ENCODE measurements around the gene C11orf42.
A peak's percentile ranks its signal among the peaks of the same experiment; 100 is the strongest.

The C11orf42 gene, protein sequence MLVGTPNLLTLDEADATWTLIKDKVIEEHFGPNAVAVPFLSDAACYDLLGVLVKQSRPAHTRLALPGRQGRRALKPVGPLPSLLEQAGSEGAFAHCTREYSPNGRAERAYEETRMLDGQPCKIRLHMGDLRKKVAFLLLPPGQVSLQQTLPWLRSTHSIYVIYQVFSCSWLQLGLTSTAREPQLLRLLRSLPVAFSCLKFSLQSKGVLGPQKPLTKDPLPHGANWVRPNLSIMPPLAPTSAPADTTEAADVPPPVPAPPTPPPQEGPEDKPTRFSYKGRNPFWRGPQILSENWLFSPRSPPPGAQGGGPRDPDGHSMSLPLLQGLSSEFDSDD
- 0 reads per million in 4 donors for total RNA-seq

- no peak for DNase-seq
Measured at GRCh38 chr11:6205366-6205765, at the start of gene C11orf42. C11orf42 (plus strand) TSS chr11:6205557; CDS start chr11:6205616, 59 bp downstream.

GRCh38 chr11:6156628-6157359 lies 48.6 kb upstream of the C11orf42 start:
- DNase-seq = no peak

DNA sequence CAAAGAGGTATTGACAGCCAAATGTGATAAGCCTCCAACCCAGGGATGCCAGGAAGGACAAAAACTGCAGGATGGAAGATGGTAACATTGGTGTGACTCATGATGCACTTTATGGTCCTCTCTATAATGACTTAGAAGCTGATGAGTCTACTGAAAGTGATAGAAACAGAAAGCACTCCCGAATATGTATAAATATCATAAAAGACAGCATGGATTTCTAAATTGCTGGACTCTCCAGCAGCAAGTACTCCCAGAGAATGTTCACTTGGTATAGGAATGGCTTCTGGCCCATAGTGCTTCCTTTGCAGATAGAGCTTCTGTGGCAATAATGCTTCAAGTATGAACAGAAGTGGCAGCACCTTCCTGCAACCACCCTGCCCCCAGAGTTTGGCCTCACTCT lies 35.1 kb upstream of the C11orf42 start, which contains the start of gene OR52B2:
TSS of gene OR52B2 (minus strand) at position 101 of the 400 bp plus-strand sequence. CDS start at position 101, 0 bp downstream.
- no peak for DNase-seq

DNA sequence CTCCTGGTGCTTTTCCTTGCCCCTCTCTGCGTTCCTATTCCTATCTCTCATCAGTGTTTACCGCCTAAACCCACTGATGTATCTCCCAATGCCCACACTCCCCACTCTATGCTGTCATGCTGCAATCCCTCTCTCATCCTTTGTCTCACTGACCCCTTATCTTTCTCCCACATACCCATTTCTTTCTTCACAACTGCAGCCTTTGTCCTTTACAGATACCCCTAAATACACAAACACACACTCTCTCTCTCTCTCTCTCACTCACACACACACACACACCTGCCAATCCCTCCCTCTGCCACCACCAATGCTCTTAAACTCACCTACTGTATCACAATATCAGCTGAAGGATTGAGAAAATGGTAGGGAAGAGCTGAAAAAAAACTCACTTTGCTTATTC lies 29.9 kb upstream of the C11orf42 start:
- DNase-seq = no peak

GRCh38 chr11:6191742-6192141 lies 13.6 kb upstream of the C11orf42 start:
- no peak for DNase-seq

- DNase-seq = no peak
Measured at GRCh38 chr11:6194065-6194581, 11.2 kb upstream of the C11orf42 start.

- DNase-seq = peak in 1 of 5 donors; percentile 7
Measured at GRCh38 chr11:6196396-6196795, 9.0 kb upstream of the C11orf42 start.

DNA sequence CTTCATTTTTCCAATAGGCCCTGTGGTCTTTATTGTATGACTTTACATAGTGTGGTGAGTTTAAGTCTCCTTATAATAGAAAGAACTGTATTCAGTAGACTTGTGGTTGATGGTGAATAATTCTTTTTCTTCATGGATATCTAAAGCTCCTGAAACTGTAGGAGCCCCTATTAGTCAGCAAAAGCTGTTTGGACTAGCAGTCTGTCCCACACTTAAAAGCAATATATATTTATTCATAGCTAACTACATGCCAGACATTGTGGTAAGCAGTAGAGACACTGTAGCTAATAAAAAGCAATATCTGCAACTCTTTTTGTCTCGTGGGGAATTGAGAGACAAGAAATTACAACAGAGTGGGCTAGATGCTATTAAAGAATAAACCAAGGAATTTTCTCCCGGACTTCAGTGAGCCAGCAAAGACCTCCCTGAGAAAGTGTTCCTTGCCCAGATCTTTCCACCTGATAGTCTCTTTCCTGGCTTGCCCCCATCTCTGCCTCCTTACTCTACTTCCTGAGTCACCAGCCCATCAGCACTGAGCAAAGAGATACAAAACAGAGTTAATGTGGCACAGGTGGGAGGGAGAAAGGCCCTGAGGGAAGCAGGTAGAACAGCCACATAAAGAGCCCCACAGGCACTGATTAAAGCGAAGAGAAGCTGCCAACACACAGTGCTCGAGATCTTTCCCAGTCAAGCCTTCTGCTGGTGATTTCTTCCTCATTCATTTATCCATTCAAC lies 7.7 kb upstream of the C11orf42 start:
- no peak for DNase-seq

DNA sequence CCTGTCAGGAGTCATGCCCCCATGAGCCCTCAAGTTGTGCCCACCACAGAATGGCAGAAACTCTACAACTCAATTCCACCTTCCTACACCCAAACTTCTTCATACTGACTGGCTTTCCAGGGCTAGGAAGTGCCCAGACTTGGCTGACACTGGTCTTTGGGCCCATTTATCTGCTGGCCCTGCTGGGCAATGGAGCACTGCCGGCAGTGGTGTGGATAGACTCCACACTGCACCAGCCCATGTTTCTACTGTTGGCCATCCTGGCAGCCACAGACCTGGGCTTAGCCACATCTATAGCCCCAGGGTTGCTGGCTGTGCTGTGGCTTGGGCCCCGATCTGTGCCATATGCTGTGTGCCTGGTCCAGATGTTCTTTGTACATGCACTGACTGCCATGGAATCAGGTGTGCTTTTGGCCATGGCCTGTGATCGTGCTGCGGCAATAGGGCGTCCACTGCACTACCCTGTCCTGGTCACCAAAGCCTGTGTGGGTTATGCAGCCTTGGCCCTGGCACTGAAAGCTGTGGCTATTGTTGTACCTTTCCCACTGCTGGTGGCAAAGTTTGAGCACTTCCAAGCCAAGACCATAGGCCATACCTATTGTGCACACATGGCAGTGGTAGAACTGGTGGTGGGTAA lies 6.1 kb upstream of the C11orf42 start, which contains the start of gene OR52W1:
TSS of gene OR52W1 (plus strand) at position 51 of the 637 bp plus-strand sequence. CDS start at position 51, 0 bp downstream.
- no peak for DNase-seq

DNA sequence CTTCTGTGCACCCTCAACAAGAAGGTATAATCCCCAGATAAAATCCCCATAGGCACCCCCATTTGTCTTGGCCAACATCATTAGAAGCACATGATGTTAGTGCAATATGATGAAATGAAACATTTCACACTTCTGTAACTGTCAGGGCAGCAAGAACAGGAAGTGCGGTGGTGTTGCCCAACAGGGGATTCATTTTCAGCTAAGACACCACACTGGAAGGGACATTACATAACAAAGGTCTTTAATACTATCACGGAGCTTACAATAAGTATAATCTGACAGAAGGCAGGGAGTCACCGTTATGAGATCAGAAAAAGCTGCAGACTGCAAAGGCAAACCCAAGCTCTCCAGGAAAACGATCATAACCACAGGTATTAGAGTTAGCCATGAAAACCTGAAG lies 4.4 kb upstream of the C11orf42 start:
- peak in 1 of 5 donors; percentile 32 for DNase-seq

GRCh38 chr11:6201481-6201880 lies 3.9 kb upstream of the C11orf42 start:
- peak in 1 of 5 donors; percentile 9 for DNase-seq

- no peak for DNase-seq
Measured at GRCh38 chr11:6202041-6202440, 3.3 kb upstream of the C11orf42 start.

- peak in 1 of 5 donors; percentile 31 for DNase-seq
Measured at GRCh38 chr11:6203327-6203726, 2.0 kb upstream of the C11orf42 start.

DNA sequence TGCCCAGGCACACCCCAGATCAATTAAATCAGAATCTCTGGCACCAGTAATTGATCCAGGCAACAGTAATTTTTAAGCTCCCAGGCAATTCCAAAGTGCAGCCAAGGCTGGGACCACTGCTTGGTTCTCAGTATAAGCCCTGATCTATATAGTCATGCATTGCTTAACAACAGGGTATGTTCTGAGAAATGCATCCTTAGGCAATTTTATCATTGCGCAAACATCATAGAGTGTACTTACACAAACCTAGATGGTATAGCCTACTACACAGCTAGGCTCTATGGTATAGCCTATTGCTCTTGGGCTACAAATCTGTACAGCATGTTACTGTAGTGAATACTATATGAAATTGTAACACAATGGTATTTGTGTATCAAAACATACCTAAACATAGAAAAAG lies 651 bp upstream of the C11orf42 start:
- no peak for DNase-seq

DNA sequence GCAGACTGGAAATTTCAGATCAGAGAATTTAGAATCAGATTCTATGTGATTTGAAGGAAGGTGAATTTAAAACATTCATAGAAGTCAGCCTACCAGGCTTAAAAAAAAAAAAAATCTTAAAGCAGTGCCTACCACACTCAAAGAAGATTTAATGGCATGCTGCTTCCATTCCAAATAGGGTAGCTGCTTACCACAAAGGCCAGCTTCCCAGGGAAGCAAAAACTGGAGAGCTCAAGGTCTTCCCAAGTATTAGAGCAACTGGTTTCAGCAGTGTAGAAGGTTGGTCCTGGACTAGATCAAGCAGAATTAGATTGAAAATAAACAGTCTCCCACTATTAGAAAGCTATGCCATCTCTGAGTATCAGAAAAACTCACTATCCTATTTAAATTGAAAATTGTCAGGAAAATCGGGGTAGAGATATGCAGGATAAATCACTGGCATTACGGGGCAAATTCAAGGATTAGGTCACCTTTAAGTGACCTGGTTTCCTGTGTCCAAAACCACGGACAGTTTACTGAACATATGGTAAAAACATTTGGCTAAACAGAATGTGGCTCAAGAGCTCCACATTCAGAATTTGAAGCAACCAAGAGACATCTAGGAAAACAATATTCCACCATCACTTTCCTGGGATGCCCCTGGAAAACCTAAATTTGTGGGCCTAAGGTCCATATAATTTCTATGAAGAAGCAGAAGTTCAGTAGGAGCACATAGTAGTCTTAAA lies 1.3 kb downstream of the C11orf42 start:
- DNase-seq = no peak

DNA sequence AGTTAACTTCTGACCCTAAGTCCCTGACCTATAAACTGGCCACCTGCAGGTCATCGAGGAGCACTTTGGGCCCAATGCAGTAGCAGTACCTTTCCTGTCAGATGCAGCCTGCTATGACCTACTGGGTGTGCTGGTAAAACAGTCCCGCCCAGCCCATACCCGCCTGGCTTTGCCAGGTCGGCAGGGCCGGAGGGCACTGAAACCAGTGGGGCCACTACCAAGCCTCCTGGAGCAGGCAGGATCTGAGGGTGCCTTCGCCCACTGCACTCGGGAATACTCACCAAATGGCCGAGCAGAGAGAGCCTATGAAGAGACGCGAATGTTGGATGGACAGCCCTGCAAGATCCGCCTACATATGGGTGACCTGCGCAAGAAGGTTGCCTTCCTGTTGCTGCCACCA lies 4.4 kb downstream of the C11orf42 start:
- no peak for DNase-seq

- no peak for DNase-seq
Measured at GRCh38 chr11:6210274-6210955, 5.1 kb downstream of the C11orf42 start.

DNA sequence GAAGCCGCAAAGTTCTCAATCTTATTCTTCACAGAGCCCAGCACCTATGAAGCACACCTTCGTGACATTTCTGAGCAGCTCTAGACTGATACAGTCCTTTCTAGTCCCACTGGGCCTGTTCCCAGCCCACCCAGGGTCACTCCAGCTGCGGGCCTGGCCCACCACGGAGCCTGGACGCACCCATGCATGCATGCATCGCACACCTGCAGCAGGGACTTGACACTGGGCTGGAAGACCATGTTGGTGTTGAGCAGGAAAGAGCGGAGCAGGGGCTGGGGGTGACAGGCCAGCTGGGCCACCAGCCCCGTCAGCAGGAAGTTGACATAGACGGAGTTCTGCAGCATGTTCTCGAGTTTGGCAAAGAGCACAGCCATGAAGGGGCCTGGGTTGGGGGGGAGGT lies 9.2 kb downstream of the C11orf42 start:
- DNase-seq = no peak

DNA sequence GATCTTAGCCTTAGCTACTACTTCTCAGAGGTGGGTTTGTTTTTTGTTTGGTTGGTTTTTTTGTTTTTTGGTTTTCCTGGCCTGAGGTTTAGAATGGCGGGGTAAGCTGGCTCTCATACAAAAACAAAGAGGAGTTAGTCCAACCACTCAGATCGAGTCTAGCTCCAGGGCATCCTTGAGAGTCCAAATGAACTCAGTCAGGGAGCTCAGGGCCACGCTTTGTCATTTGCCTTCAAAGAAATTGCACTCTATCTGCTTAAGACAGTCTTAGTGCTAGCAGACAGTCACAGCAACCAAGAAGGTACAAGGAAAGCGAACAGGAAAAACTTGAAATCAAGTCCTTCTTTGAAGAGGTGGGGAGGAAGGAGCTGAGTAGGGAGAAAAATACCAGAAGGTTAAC lies 11.1 kb downstream of the C11orf42 start:
- DNase-seq = no peak

DNA sequence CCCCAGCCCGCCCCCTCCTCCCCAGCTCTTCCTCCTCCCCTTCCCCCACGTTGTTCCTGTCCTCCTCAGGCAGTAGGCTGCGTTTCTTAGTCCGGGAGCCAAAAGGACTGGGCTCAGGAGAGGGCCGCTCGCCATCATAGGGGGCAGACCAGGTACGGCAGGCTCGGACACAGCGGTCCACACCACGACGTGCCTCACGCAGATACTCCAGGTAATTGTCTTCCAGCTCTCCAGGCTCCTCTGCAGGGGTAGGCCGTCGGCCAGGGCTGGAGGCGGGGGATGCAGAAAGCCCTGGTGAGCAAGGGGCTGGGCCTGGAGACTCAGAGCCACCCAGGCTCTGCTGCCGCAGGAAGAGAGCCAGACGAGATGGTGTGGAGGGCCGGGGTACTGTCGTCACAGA lies 12.4 kb downstream of the C11orf42 start:
- DNase-seq = no peak

DNA sequence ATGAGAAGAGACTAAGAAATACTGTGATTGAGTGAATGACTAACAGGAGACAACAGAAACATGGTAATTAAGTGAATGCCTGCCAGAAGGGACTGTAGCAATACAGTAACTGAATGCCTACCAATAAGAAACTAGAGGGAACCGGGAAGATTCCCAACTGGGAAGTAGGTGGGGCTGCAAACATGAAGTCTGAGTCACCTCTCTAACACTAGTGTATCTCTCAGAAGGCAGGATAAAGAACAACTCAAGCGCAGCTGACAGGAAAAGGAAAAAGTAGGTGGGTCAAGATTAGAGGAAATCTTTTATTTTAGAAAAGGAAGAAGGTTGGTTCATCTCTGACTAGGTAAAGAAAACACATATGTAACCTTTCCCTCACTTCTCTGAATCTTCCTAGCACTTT lies 14.0 kb downstream of the C11orf42 start:
- DNase-seq = no peak

Measured in T-helper 1 cell (primary cell).